MCF 10A (cell line): ENCODE data around the gene CADPS. TPM values are rescaled to one million over a fixed set of nuclear protein-coding genes. Genes with fewer than 3 reads are reported as not detected.

Experiments used
- BruUV-seq: library from RNA; stranded (reverse); fragments of 400-500 nt; replicated peaks from 2 replicates; lab custom pipeline; 2021; lab: Mats Ljungman, UMichigan
- CTCF ChIA-PET: fragments of 300-600 bp; sonication (Branson Sonifier 250); formaldehyde crosslinking; extraction: SDS; loops from one replicate; lab custom pipeline; 2021; ENCODE audit warnings: antibody characterized with exemption, inconsistent platforms; lab: Yijun Ruan, JAX
- POLR2A ChIA-PET: fragments of 300-600, 350-650 bp; sonication (Branson Sonifier 250); formaldehyde crosslinking; extraction: SDS; loops from one replicate; lab custom pipeline; 2020; ENCODE audit warnings: antibody characterized with exemption, inconsistent platforms; lab: Yijun Ruan, JAX
- DNase-seq: peaks from one replicate; pipeline ENCODE4 v3.0.0-alpha.2; 2018; ENCODE audit not compliant: unreplicated experiment
- H3K27ac Mint-ChIP-seq: one replicate; pipeline ENCODE4 v1.8.0; 2022; ENCODE audit warnings: mild to moderate bottlenecking, low read depth, mixed read lengths; ENCODE audit not compliant: unreplicated experiment
- H3K27me3 Mint-ChIP-seq: one replicate; pipeline ENCODE4 v1.8.0; 2022; ENCODE audit warnings: mixed read lengths; ENCODE audit not compliant: insufficient read depth, unreplicated experiment
- H3K36me3 Mint-ChIP-seq: one replicate; pipeline ENCODE4 v1.8.0; 2022; ENCODE audit warnings: mild to moderate bottlenecking, moderate library complexity, mixed read lengths; ENCODE audit not compliant: insufficient read depth, unreplicated experiment
- H3K4me1 Mint-ChIP-seq: one replicate; pipeline ENCODE4 v1.8.0; 2022; ENCODE audit warnings: mixed read lengths; ENCODE audit not compliant: insufficient read depth, unreplicated experiment
- H3K4me3 Mint-ChIP-seq: one replicate; pipeline ENCODE4 v1.8.0; 2022; ENCODE audit warnings: mild to moderate bottlenecking, moderate library complexity, mixed read lengths; ENCODE audit not compliant: unreplicated experiment
- H3K9me3 Mint-ChIP-seq: one replicate; pipeline ENCODE4 v1.8.0; 2022; ENCODE audit warnings: mixed read lengths; ENCODE audit not compliant: unreplicated experiment
- CTCF ChIP-seq: fragments of 200-600 bp; IDR thresholded peaks from one replicate; pipeline ENCODE4 v1.8.0; 2022; ENCODE audit warnings: antibody characterized with exemption, mild to moderate bottlenecking; ENCODE audit not compliant: unreplicated experiment
- intact Hi-C: fragments of 100-400 bp; cut with micrococcal nuclease; formaldehyde crosslinking; loops from 2 replicates; pipeline ENCODE4 v1.14.1; 2022
- total RNA-seq: library from RNA; stranded (reverse); gene quantifications from 2 replicates; pipeline ENCODE4 v1.2.3, GENCODE V29; 2022

CADPS gene
- total RNA-seq, 1 experiment from 2014 or later = not detected

GRCh38 chr3:62372621-62373041 is 502.6 kb downstream of the CADPS start:
- Mint-ChIP-seq H3K27ac (no peak overlapping the region), H3K4me3 (no peak overlapping the region)
- BruUV-seq = no TSS peak

GRCh38 chr3:62371720-62372591 is 503.3 kb downstream of the CADPS start:
- no peaks in the 10 kb centered on the region for H3K4me1 Mint-ChIP-seq
- BruUV-seq = no TSS peak
- DNase-seq = no peak
- no peak overlapping the region for H3K4me3 Mint-ChIP-seq
- no peaks in the 10 kb centered on the region for H3K9me3 Mint-ChIP-seq
- intact Hi-C loops = no loop called here
- TF ChIP-seq CTCF = no peak
- POLR2A ChIA-PET = no interaction called here
- no peaks in the 10 kb centered on the region for H3K36me3 Mint-ChIP-seq
- peaks cover 88% of the 10 kb centered on the region for H3K27me3 Mint-ChIP-seq
- no peak overlapping the region for H3K27ac Mint-ChIP-seq
- CTCF ChIA-PET = interaction anchor here (0.7 kb wide), 1 partner anchor 876 kb away, joined by 3 read pairs; no protein-coding TSS in a partner anchor

More at GRCh38 chr3:62372621-62373041, 502.6 kb downstream of the CADPS start:
- ChIA-PET POLR2A (no interaction called here), CTCF (no interaction called here)
- Mint-ChIP-seq H3K36me3 (no peaks in the 10 kb centered on the region), H3K9me3 (no peaks in the 10 kb centered on the region), H3K27me3 (peaks cover 88% of the 10 kb centered on the region), H3K4me1 (no peaks in the 10 kb centered on the region)
- intact Hi-C loops = no loop called here
- no peak for DNase-seq
- no peak for TF ChIP-seq CTCF

- H3K36me3 Mint-ChIP-seq = no peaks in the 10 kb centered on the region
Observed at GRCh38 chr3:62370858-62371719, 504.1 kb downstream of the CADPS start.

More at GRCh38 chr3:62370858-62371719, 504.1 kb downstream of the CADPS start:
- BruUV-seq = no TSS peak
- no peaks in the 10 kb centered on the region for H3K4me1 Mint-ChIP-seq
- H3K27ac Mint-ChIP-seq = no peak overlapping the region
- no peak overlapping the region for H3K4me3 Mint-ChIP-seq
- no peak for DNase-seq
- CTCF ChIA-PET = no interaction called here
- POLR2A ChIA-PET = no interaction called here
- peaks cover 88% of the 10 kb centered on the region for H3K27me3 Mint-ChIP-seq
- intact Hi-C loops = no loop called here
- TF ChIP-seq CTCF = no peak
- H3K9me3 Mint-ChIP-seq = no peaks in the 10 kb centered on the region
